Breast epithelium (tissue), 4 donors: ENCODE measurements around the gene TPCN2. TPM values are rescaled to one million over a fixed set of nuclear protein-coding genes. Genes with fewer than 3 reads are reported as not detected.

Experiments
- DNase-seq, 2 donors: peaks; one replicate each; pipeline ENCODE4 v3.0.0-alpha.2; 2019; ENCODE audit warnings: low spot score in 2 of 2
- H3K27ac ChIP-seq, 2 donors: fragments of 200-600 bp; sonication (generic) in 1 of 2; one replicate each; pipeline ENCODE4 v1.5.1; 2016 to 2019; ENCODE audit warnings: mild to moderate bottlenecking in 1 of 2
- H3K27me3 ChIP-seq, 2 donors: fragments of 200-600 bp; sonication (generic) in 1 of 2; one replicate each; pipeline versions ENCODE4 v1.5.1 to v1.6.0; 2017 to 2019; ENCODE audit warnings: control low read depth in 1 of 2, mild to moderate bottlenecking in 1 of 2
- H3K36me3 ChIP-seq: fragments of 200-600 bp; one replicate; pipeline ENCODE4 v1.5.1; 2019
- H3K4me1 ChIP-seq, 2 donors: fragments of 200-600 bp; sonication (generic); one replicate each; pipeline ENCODE4 v1.5.1; 2016 to 2019; ENCODE audit warnings: control low read depth in 1 of 2
- H3K4me3 ChIP-seq, 3 donors: fragments of 200-600 bp; sonication (generic); 1 replicate in 2 of 3; 2 replicates in 1 of 3; pipeline ENCODE4 v1.5.1; 2016 to 2019; ENCODE audit warnings: mild to moderate bottlenecking in 3 of 3, moderate library complexity in 2 of 3
- H3K9me3 ChIP-seq, 2 donors: fragments of 200-600 bp; sonication (generic) in 1 of 2; one replicate each; pipeline ENCODE4 v1.5.1; 2016 to 2019; ENCODE audit warnings: control low read depth in 1 of 2
- POLR2A ChIP-seq: fragments of 450-650 bp; IDR thresholded peaks from one replicate; pipeline ENCODE4 v1.6.1; 2016; ENCODE audit warnings: antibody characterized with exemption, mild to moderate bottlenecking, moderate library complexity
- POLR2AphosphoS5 ChIP-seq, 3 donors: sonication (generic); formaldehyde crosslinking; IDR thresholded peaks; one replicate each; pipeline ENCODE4 v1.6.1; 2017; ENCODE audit warnings: antibody characterized with exemption in 3 of 3
- intact Hi-C: fragments of 100-400 bp; cut with DNase I; formaldehyde crosslinking; loops from one replicate; pipeline ENCODE4 v1.15.1; 2023; ENCODE audit warnings: low total_unique reads
- total RNA-seq, 3 donors: library from RNA; depleted of rRNA; stranded (reverse); fragments of >200 nt; gene quantifications; one replicate each; pipeline ENCODE4 v1.1.0, GENCODE V29; 2016
- TF ChIP-seq, protein P1 (sequence below), 3 donors: fragments of 450-650 bp; IDR thresholded peaks; one replicate each; pipeline ENCODE4 v1.5.1; 2016 to 2017; ENCODE audit warnings: antibody characterized with exemption in 3 of 3, mild to moderate bottlenecking in 3 of 3, moderate library complexity in 3 of 3

Gene TPCN2
- total RNA-seq, 3 donors from 2014 or later = 13.0 to 18.0 (median 13.8) TPM

GRCh38 chr11:69114811-69115523 is 66.2 kb downstream of the TPCN2 start:
- Histone ChIP-seq H3K27me3 (no peaks in the 10 kb centered on the region), H3K9me3 (peaks cover 0 to 5% of the 10 kb centered on the region in 2 donors), H3K27ac (no peak overlapping the region), H3K36me3 (no peaks in the 10 kb centered on the region), H3K4me3 (no peak overlapping the region), H3K4me1 (no peaks in the 10 kb centered on the region)
- intact Hi-C loops = no loop called here
- TF ChIP-seq, protein P1, sequence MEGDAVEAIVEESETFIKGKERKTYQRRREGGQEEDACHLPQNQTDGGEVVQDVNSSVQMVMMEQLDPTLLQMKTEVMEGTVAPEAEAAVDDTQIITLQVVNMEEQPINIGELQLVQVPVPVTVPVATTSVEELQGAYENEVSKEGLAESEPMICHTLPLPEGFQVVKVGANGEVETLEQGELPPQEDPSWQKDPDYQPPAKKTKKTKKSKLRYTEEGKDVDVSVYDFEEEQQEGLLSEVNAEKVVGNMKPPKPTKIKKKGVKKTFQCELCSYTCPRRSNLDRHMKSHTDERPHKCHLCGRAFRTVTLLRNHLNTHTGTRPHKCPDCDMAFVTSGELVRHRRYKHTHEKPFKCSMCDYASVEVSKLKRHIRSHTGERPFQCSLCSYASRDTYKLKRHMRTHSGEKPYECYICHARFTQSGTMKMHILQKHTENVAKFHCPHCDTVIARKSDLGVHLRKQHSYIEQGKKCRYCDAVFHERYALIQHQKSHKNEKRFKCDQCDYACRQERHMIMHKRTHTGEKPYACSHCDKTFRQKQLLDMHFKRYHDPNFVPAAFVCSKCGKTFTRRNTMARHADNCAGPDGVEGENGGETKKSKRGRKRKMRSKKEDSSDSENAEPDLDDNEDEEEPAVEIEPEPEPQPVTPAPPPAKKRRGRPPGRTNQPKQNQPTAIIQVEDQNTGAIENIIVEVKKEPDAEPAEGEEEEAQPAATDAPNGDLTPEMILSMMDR (IDR thresholded peaks at IDR 0.05) = no peak
- TF ChIP-seq POLR2A = no peak
- TF ChIP-seq POLR2AphosphoS5 (IDR thresholded peaks at IDR 0.05) = no peak
- no peak for DNase-seq

- Histone ChIP-seq H3K4me1 (no peaks in the 10 kb centered on the region), H3K27ac (no peak overlapping the region), H3K9me3 (peaks cover 0 to 5% of the 10 kb centered on the region in 2 donors), H3K36me3 (no peaks in the 10 kb centered on the region), H3K4me3 (peak overlapping the region in 1 of 3 donors; percentile 30), H3K27me3 (no peaks in the 10 kb centered on the region)
- intact Hi-C loops = no loop called here
- peak; percentile 66 to 78 for DNase-seq
- TF ChIP-seq, protein P1 (IDR thresholded peaks at IDR 0.05) = no peak
- TF ChIP-seq POLR2A = no peak
- no peak for TF ChIP-seq POLR2AphosphoS5 (IDR thresholded peaks at IDR 0.05)
Measured at GRCh38 chr11:69115586-69116560, 67.1 kb downstream of the TPCN2 start.

DNA sequence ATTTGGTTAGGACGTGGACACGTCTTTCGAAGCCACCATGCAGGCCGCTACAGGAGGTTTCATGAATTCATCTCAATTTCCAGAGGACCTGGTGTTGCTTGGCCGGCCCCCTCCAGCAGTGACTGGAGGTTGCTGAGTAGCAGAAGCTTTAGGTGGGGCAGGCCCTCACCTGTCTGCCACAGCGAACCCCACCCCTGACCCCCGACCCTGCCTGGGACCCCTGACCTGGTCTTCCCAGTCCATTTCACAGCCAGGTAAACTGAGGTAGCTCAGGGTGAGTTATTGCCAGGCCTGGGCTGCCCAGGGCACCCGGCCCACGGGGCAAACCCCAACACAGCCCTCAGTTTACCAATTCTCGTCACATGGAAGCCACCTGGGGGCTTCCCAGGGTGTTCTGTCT is 67.9 kb downstream of the TPCN2 start:
- Histone ChIP-seq H3K9me3 (peaks cover 0 to 5% of the 10 kb centered on the region in 2 donors), H3K4me1 (no peaks in the 10 kb centered on the region), H3K4me3 (no peak overlapping the region), H3K27ac (no peak overlapping the region), H3K27me3 (no peaks in the 10 kb centered on the region), H3K36me3 (no peaks in the 10 kb centered on the region)
- DNase-seq = no peak
- intact Hi-C loops = no loop called here
- TF ChIP-seq POLR2A = no peak
- TF ChIP-seq POLR2AphosphoS5 (IDR thresholded peaks at IDR 0.05) = no peak
- TF ChIP-seq, protein P1 (IDR thresholded peaks at IDR 0.05) = no peak

DNA sequence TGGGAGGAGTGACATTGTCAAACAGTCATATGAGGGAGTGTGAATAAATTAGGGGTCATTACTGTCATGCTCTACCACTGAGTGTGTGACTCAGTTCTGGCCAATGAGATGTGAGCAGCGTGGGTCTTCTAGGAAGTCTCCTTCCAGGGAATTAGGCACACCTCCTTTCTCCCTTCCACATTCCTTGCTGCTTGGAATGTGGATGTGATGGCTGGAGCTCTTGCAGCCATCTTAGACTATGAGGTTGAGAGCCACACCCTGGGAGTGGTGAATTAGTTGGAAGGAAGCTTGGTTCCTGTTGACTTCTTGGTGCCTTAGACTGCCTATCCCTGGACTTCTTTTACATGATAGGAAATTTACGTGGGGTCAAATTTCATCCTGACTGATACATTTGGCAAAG is 70.5 kb downstream of the TPCN2 start:
- no peak for DNase-seq
- no peaks in the 10 kb centered on the region for H3K36me3 ChIP-seq
- peaks cover 4 to 5% of the 10 kb centered on the region in 2 donors for H3K4me1 ChIP-seq
- H3K4me3 ChIP-seq = no peak overlapping the region
- H3K9me3 ChIP-seq = peaks cover 0 to 5% of the 10 kb centered on the region in 2 donors
- TF ChIP-seq POLR2A (no peak), POLR2AphosphoS5 (IDR thresholded peaks at IDR 0.05) (no peak)
- TF ChIP-seq, protein P1 (IDR thresholded peaks at IDR 0.05) = no peak
- H3K27ac ChIP-seq = no peak overlapping the region
- intact Hi-C loops = no loop called here
- H3K27me3 ChIP-seq = no peaks in the 10 kb centered on the region
